Stimulated activated CD4-positive, alpha-beta T cell treated with anti-CD3 and anti-CD28 coated beads, TNF-alpha, amount 100 ng/mL, for 4 hours (primary cell): ENCODE data around the gene SDHB.
A peak's percentile ranks its signal among the peaks of the same experiment; 100 is the strongest.

Source experiments
- DNase-seq, 3 experiments: peaks; one replicate each; pipeline ENCODE4 v3.0.0-alpha.2; 2020; ENCODE audit warnings: low read depth in 3 of 3

The SDHB gene

GRCh38 chr1:17012775-17013490 lies 40.9 kb downstream of the SDHB start:
- DNase-seq = no peak

GRCh38 chr1:17011439-17012307 lies 42.2 kb downstream of the SDHB start, which contains the start of gene ATP13A2:
Gene ATP13A2, minus strand, starts transcription at chr1:17011928. Its CDS starts 190 bp downstream, at chr1:17011738.
- peak; percentile 65 to 71 (median 68) for DNase-seq

- DNase-seq = no peak
These were observed 42.8 kb downstream of the SDHB start for GRCh38 chr1:17011092-17011438.

- DNase-seq = no peak
These were observed 44.1 kb downstream of the SDHB start for GRCh38 chr1:17009706-17010105.

- DNase-seq = no peak
These were observed 45.5 kb downstream of the SDHB start for GRCh38 chr1:17008208-17008855.

- no peak for DNase-seq
These were observed 46.7 kb downstream of the SDHB start for GRCh38 chr1:17007121-17007520.

GRCh38 chr1:17005365-17005740 lies 48.5 kb downstream of the SDHB start:
- no peak for DNase-seq

- DNase-seq = no peak
These were observed 49.1 kb downstream of the SDHB start for GRCh38 chr1:17004466-17005364.

GRCh38 chr1:17002524-17002902 lies 51.3 kb downstream of the SDHB start:
- no peak for DNase-seq

GRCh38 chr1:17001760-17002523 lies 51.9 kb downstream of the SDHB start:
- no peak for DNase-seq

- DNase-seq = no peak
These were observed 54.0 kb downstream of the SDHB start for GRCh38 chr1:16999863-17000262.

GRCh38 chr1:16998589-16998988 lies 55.2 kb downstream of the SDHB start:
- DNase-seq = no peak

- no peak for DNase-seq
These were observed 57.0 kb downstream of the SDHB start for GRCh38 chr1:16996845-16997244.

- DNase-seq = no peak
These were observed 60.3 kb downstream of the SDHB start for GRCh38 chr1:16993521-16994038.

GRCh38 chr1:16992675-16993074 lies 61.2 kb downstream of the SDHB start:
- no peak for DNase-seq

- no peak for DNase-seq
These were observed 61.7 kb downstream of the SDHB start for GRCh38 chr1:16992102-16992501.

GRCh38 chr1:16991571-16991970 lies 62.3 kb downstream of the SDHB start:
- DNase-seq = no peak

- no peak for DNase-seq
These were observed 64.0 kb downstream of the SDHB start for GRCh38 chr1:16989676-16990391.

GRCh38 chr1:16988210-16988609 lies 65.6 kb downstream of the SDHB start:
- DNase-seq = no peak

- DNase-seq = no peak
These were observed 66.9 kb downstream of the SDHB start for GRCh38 chr1:16986962-16987361.
